NCI-H146 (cell line): Measurements from ENCODE around the gene LGR6.
"Not testable (repeated sequence)": the region's sequence is repeated elsewhere in the genome, so short reads cannot be mapped to it uniquely, and the experiment has no call there.

Experiments used
- DNase-seq: peaks from one replicate; lab custom pipeline; 2025; lab: John Stamatoyannopoulos, UW

Gene LGR6

GRCh38 chr1:202179828-202180750 lies 13.5 kb upstream of the LGR6 start:
- no peak for DNase-seq

GRCh38 chr1:202180751-202181139 lies 12.9 kb upstream of the LGR6 start:
- not testable (repeated sequence) for DNase-seq

GRCh38 chr1:202181586-202181985 lies 12.0 kb upstream of the LGR6 start:
- no peak for DNase-seq

- no peak for DNase-seq
Observed at GRCh38 chr1:202182040-202182877, 11.3 kb upstream of the LGR6 start.

- peak; percentile 92 for DNase-seq
Observed at GRCh38 chr1:202184750-202185460, 8.7 kb upstream of the LGR6 start.

GRCh38 chr1:202186327-202186726 lies 7.3 kb upstream of the LGR6 start:
- no peak for DNase-seq

- DNase-seq, result no peak
Observed at GRCh38 chr1:202187041-202187671, 6.4 kb upstream of the LGR6 start.

GRCh38 chr1:202187697-202188407 lies 5.7 kb upstream of the LGR6 start:
- DNase-seq, result no peak

- DNase-seq, result peak; percentile 52
Observed at GRCh38 chr1:202189001-202189790, 4.4 kb upstream of the LGR6 start.

GRCh38 chr1:202189918-202190715 lies 3.5 kb upstream of the LGR6 start:
- DNase-seq, result no peak

- DNase-seq, result not testable (repeated sequence)
Observed at GRCh38 chr1:202191391-202191790, 2.2 kb upstream of the LGR6 start.

- peak; percentile 63 for DNase-seq
Observed at GRCh38 chr1:202192770-202193613, 607 bp upstream of the LGR6 start.

GRCh38 chr1:202194328-202194648 lies 689 bp downstream of the LGR6 start:
- DNase-seq, result no peak

- no peak for DNase-seq
Observed at GRCh38 chr1:202197653-202198365, 4.2 kb downstream of the LGR6 start.

GRCh38 chr1:202198366-202198724 lies 4.7 kb downstream of the LGR6 start:
- DNase-seq, result no peak

GRCh38 chr1:202199040-202199889 lies 5.7 kb downstream of the LGR6 start:
- no peak for DNase-seq

GRCh38 chr1:202200112-202200548 lies 6.5 kb downstream of the LGR6 start:
- DNase-seq, result no peak
